DOHH2 (cell line): ENCODE measurements around the gene ABHD10.

ENCODE experiments used
- EZH2phosphoT487 ChIP-seq: fragments of 200-600 bp; sonication (generic); IDR thresholded peaks from 2 replicates; pipeline ENCODE4 v1.6.1; 2017; ENCODE audit warnings: borderline replicate concordance, mild to moderate bottlenecking, antibody characterized with exemption, low read length, moderate library complexity, mixed read lengths
- TF ChIP-seq, protein P1 (sequence below): fragments of 200-600 bp; sonication (generic); IDR thresholded peaks from one replicate; pipeline ENCODE4 v1.5.1; 2014; ENCODE audit warnings: antibody characterized with exemption, mild to moderate bottlenecking, low read depth, low read length; ENCODE audit not compliant: poor library complexity, severe bottlenecking

GRCh38 chr3:111937871-111938270 lies 41.0 kb upstream of the ABHD10 start:
- TF ChIP-seq, protein P1, sequence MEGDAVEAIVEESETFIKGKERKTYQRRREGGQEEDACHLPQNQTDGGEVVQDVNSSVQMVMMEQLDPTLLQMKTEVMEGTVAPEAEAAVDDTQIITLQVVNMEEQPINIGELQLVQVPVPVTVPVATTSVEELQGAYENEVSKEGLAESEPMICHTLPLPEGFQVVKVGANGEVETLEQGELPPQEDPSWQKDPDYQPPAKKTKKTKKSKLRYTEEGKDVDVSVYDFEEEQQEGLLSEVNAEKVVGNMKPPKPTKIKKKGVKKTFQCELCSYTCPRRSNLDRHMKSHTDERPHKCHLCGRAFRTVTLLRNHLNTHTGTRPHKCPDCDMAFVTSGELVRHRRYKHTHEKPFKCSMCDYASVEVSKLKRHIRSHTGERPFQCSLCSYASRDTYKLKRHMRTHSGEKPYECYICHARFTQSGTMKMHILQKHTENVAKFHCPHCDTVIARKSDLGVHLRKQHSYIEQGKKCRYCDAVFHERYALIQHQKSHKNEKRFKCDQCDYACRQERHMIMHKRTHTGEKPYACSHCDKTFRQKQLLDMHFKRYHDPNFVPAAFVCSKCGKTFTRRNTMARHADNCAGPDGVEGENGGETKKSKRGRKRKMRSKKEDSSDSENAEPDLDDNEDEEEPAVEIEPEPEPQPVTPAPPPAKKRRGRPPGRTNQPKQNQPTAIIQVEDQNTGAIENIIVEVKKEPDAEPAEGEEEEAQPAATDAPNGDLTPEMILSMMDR = no peak
- no peak for TF ChIP-seq EZH2phosphoT487
